Esophagus muscularis mucosa (tissue), 3 donors: Measurements from ENCODE around the gene MMP15.

Experiments used
- POLR2A ChIP-seq: fragments of 450-650 bp; IDR thresholded peaks from one replicate; pipeline ENCODE4 v1.6.1; 2017; ENCODE audit warnings: antibody characterized with exemption, moderate library complexity, mild to moderate bottlenecking, low read depth
- POLR2AphosphoS5 ChIP-seq, 2 donors: sonication (generic); formaldehyde crosslinking; IDR thresholded peaks; one replicate each; pipeline ENCODE4 v1.6.1; 2017; ENCODE audit warnings: antibody characterized with exemption in 2 of 2
- TF ChIP-seq, protein P1 (sequence below), 3 experiments: fragments of 200-600 bp in 2 of 3; fragments of 450-650 bp in 1 of 3; sonication (generic) in 2 of 3; IDR thresholded peaks; one replicate each; pipeline ENCODE4 v1.5.1; 2017 to 2019; ENCODE audit warnings: antibody characterized with exemption in 3 of 3, mild to moderate bottlenecking in 2 of 3, moderate library complexity in 1 of 3

DNA sequence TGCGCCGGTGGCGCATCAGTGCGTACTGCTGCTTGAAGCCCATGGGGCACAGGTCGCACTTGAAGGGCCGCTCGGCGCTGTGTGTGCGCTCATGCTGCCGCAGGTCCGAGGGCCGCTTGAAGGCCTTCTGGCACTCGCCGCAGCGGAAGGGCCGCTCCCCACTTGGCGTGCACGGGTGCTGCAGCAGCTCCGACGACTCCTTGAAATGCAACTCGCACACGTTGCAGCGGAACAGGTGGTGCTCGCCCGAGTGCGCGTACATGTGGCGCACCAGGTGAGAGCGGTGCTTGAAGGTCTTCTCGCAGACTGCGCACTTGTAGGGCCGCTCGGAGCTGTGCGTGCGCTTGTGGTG lies 28.4 kb upstream of the MMP15 start:
- TF ChIP-seq, protein P1, sequence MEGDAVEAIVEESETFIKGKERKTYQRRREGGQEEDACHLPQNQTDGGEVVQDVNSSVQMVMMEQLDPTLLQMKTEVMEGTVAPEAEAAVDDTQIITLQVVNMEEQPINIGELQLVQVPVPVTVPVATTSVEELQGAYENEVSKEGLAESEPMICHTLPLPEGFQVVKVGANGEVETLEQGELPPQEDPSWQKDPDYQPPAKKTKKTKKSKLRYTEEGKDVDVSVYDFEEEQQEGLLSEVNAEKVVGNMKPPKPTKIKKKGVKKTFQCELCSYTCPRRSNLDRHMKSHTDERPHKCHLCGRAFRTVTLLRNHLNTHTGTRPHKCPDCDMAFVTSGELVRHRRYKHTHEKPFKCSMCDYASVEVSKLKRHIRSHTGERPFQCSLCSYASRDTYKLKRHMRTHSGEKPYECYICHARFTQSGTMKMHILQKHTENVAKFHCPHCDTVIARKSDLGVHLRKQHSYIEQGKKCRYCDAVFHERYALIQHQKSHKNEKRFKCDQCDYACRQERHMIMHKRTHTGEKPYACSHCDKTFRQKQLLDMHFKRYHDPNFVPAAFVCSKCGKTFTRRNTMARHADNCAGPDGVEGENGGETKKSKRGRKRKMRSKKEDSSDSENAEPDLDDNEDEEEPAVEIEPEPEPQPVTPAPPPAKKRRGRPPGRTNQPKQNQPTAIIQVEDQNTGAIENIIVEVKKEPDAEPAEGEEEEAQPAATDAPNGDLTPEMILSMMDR (IDR thresholded peaks at IDR 0.05), result no peak
- TF ChIP-seq POLR2A (no peak), POLR2AphosphoS5 (IDR thresholded peaks at IDR 0.05) (no peak)
